NT2/D1 (cell line): Measurements from ENCODE around the gene SLMAP.

Source experiments
- DNase-seq: peaks from one replicate; pipeline ENCODE4 v3.0.0-alpha.2; 2011; ENCODE audit warnings: low read depth, low spot score
- H3K27me3 ChIP-seq: 2 replicates; pipeline ENCODE4 v1.6.0; 2011; ENCODE audit warnings: mild to moderate bottlenecking; ENCODE audit not compliant: insufficient read length, insufficient read depth
- H3K36me3 ChIP-seq: 2 replicates; pipeline ENCODE4 v1.6.1; 2011; ENCODE audit warnings: mild to moderate bottlenecking, low read length, mixed read lengths; ENCODE audit not compliant: insufficient read depth, insufficient read length
- H3K4me1 ChIP-seq: 2 replicates; pipeline ENCODE4 v1.5.1; 2011; ENCODE audit not compliant: insufficient read depth, insufficient read length
- H3K4me3 ChIP-seq: 2 replicates; pipeline ENCODE4 v1.5.1; 2011; ENCODE audit warnings: low read depth; ENCODE audit not compliant: insufficient read length
- H3K9ac ChIP-seq: 2 replicates; pipeline ENCODE4 v1.6.0; 2011; ENCODE audit warnings: low read depth; ENCODE audit not compliant: insufficient read length
- H3K9me3 ChIP-seq: 2 replicates; pipeline ENCODE4 v1.5.1; 2011; ENCODE audit warnings: mild to moderate bottlenecking, low read length; ENCODE audit not compliant: insufficient read depth
- SUZ12 ChIP-seq: IDR thresholded peaks from 2 replicates; pipeline ENCODE4 v1.6.1; 2011; ENCODE audit not compliant: insufficient read length, insufficient read depth; ENCODE audit errors: extremely low read depth
- YY1 ChIP-seq: IDR thresholded peaks from 2 replicates; pipeline ENCODE4 v1.6.1; 2011; ENCODE audit not compliant: insufficient read length, insufficient read depth
- ZNF274 ChIP-seq: IDR thresholded peaks from 2 replicates; pipeline ENCODE4 v1.6.1; 2011; ENCODE audit warnings: mild to moderate bottlenecking, low read depth, low read length

Gene SLMAP

DNA sequence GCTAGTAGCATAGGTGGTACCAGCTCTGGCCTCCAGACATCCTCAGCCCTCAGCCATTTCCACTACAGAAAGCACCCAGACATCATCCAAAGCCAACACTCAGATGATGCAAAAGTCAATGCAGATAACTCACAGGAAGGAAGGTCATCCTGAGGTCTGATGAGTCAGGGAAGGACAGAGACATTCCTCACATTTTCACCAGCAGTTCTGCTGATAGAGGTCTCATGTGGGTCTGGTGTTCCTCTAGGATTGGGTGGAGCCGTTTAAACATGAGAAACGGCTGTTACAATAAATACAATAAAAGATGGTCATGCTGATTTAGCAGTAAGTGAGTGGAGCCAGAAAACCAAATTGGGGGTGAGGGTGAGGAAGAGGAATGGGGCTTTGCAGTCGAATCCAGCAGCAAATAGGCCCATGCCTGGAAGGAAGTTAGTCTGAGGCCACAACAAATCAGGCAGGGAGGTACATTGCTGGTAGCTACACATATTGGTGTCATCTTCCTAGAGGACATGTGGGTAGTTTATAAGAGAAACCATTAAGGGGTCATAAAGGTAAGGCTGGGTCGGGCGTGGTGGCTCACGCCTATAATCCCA lies 218.8 kb downstream of the SLMAP start:
- H3K9me3 ChIP-seq, result no peaks in the 10 kb centered on the region
- H3K27me3 ChIP-seq, result no peaks in the 10 kb centered on the region
- no peaks in the 10 kb centered on the region for H3K36me3 ChIP-seq
- H3K4me1 ChIP-seq, result peaks cover 12% of the 10 kb centered on the region
- no peak overlapping the region for H3K9ac ChIP-seq
- H3K4me3 ChIP-seq, result no peak overlapping the region
- no peak for DNase-seq
- no peak for TF ChIP-seq SUZ12

DNA sequence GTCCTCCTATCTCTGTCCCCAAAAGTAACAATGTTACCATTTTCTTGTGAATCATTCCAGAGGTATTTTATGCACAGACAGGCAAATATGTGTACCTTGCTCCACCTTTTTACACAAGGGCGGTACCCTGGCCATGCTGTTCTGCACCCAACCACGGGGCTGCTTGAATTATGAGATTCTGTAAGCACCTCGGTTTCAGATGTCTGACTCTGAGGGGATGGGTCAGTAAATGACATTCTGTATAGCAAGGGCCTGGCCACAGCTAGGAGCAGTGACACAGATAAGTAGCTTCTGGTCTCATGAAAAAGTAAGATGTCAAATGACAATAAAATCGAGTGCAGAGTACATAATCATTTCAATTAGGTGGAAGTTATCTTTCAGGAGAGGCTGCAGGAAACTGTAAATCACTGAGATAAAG lies 221.7 kb downstream of the SLMAP start:
- Histone ChIP-seq H3K9ac (no peak overlapping the region), H3K36me3 (no peaks in the 10 kb centered on the region), H3K4me3 (no peak overlapping the region), H3K4me1 (peaks cover 8% of the 10 kb centered on the region), H3K9me3 (no peaks in the 10 kb centered on the region), H3K27me3 (no peaks in the 10 kb centered on the region)
- TF ChIP-seq SUZ12 (no peak), YY1 (no peak), ZNF274 (no peak)
- DNase-seq, result no peak

DNA sequence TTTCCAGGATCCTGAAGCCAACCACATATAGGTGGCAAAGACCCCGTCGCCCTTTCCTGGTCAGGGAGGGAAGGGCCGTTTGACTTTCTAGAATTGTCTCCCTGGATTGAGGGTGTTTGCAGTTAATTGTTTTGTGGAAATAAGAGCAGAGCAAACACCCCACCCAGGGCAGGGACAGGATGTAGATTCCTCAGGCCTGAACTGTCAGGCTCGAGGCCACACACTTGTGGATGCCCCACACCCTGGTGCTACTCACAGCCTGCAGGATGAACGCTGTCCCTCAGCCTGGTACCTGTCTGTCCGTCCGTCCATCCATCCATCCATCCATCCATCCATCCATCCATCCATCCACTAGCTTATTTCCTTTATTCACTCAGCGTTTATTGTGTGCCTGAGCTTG lies 222.2 kb downstream of the SLMAP start:
- Histone ChIP-seq H3K36me3 (no peaks in the 10 kb centered on the region), H3K27me3 (no peaks in the 10 kb centered on the region), H3K9ac (no peak overlapping the region), H3K4me3 (no peak overlapping the region), H3K4me1 (peaks cover 8% of the 10 kb centered on the region), H3K9me3 (no peaks in the 10 kb centered on the region)
- DNase-seq, result no peak
- TF ChIP-seq YY1, result no peak
- no peak for TF ChIP-seq SUZ12
- TF ChIP-seq ZNF274, result no peak
